Inflammatory macrophage treated with lipopolysaccharide for 1 hour (primary cell): ENCODE data around the gene TAB3.
"Not testable (repeated sequence)": the region's sequence is repeated elsewhere in the genome, so short reads cannot be mapped to it uniquely, and the experiment has no call there.

Experiments
- DNase-seq, 2 donors: peaks; one replicate each; pipeline ENCODE4 v3.0.0-alpha.2; 2020 to 2022

TAB3 gene

DNA sequence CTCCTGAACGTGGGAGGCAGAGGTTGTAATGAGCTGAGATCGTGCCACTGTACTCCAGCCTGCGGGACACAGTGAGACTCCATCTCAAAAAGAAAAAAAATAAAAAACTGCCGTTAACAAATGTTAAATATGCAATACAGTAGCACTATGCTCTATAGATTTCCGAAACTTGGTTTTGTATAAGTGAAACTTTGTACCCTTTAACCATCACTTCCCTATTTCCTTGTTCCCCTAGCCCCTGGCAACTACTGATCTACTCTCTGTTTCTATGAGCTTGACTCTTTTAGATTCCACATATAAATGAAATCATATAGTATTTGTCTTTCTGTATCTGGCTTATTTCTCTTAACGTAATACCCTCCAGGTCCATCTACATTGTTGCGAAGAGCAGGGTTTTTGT, 74.1 kb downstream of the TAB3 start:
- DNase-seq = no peak

DNA sequence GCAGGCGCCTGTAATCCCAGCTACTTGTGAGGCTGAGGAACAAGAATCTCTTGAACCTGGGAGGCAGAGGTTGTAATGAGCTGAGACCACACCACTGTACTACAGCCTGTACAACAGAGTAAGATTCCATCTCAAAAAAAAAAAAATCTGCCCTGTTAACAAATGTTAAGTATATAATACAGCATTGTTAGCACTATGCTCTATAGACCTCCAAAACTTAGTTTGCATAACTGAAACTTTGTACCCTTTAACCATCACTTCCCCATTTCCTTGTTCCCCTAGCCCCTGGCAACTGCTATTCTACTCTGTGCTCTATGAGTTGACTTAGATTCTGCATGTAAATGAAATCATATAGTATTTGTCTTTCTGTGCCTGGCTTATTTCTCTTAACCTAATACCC, 76.7 kb downstream of the TAB3 start:
- no peak for DNase-seq

DNA sequence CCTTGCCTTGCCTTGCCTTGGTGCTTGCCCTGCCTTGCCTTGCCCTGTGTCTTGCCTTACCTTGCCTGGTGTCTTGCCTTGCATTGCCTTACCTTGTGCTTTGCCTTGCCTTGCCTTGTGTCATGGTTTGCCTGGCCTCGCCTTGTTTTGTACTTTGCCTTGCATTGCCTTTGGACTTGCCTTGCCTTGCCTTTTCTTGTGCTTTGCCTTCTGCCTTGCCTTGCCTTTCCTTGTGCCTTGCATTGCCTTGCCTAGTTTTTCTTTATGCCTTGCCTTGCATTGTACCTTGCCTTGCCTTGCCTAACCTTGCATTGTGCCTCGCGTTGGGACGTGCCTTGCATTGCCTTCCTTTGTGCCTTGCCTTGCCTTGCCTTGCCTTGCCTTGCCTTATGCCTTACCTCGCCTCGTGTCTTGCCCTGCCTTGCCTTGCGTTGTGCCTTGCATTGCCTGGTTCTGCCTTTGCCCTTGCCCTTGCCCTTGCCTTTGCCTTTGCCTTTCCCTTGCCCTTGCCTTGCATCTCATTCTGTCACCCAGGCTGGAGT, 82.8 kb downstream of the TAB3 start:
- DNase-seq = no peak

DNA sequence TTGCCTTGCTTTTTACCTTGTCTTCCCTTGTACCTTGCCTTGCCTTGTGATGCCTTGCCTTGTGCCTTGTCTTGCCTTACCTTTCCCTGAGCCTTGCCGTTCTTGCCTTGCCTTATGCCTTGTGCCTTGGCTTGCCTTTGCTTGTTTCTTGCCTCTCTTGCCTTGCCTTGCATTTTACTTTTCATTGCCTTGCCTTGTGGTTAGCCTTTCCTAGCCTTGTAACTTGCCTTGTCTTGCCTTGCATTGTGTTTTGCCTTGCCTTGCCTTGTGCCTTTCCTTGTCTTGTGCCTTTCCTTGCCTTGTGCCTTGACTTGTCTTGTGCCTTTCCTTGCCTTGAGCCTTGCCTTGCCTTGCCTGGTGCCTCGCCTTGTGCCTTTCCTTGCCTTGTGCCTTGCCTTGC, 84.6 kb downstream of the TAB3 start:
- no peak for DNase-seq

DNA sequence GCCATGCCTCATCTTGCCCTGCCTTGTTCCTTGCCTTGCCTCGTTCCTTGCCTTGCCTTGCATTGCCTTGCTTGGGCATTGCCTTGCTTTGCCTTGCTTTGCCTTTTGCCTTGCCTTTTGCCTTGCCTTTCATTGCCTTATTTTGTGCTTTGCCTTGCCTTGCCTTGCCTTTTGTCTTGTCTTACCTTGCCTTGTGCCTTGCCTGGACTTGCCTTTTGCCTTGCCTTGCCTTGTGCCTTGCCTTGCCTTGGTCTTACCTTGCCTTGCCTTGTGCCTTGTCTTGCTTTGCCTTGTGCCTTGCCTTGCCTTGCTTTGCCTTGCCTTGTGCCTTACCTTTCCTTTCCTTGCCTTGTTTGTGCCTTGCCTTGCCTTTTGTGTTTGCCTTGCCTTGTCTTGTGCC, 88.2 kb downstream of the TAB3 start:
- no peak for DNase-seq

DNA sequence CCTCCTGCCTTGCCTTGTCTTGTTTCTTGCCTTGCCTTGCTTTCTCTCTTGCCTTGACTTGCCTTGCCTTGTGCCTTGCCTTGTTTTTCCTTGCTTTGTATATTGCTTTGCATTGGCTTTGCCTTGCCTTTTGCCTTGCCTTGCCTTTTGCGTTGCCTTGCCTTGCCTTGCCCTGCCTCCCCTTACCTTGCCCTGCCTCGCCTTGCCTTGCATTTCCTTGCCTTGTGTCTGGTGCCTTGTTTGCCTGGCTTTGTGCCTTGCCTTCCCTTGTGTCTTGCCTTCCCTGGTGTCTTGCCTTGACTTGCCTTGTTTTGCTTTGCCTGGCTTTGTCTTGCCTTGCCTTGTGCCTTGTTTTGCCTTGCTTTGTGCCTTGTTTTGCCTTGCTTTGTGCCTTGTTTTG, 89.7 kb downstream of the TAB3 start:
- DNase-seq = no peak

DNA sequence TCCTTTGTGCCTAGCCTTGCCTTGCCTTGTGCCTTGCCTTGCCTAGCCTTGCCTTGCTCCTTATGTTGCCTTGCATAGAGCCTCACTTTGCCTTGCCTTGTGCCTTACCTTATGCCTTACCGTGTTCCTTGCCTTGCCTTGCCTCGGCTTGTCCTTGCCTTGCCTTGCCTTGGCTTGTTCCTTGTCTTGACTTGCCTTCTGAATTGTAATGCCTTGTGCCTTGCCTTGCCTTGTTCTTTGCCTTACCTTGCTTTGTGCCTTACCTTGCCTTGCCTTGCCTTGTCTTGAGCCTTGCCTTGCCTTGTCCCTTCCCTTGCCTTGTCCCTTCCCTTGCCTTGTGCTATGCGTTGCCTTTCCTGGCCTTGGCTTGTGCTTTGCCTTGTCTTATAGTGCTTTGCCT, 90.2 kb downstream of the TAB3 start:
- DNase-seq = no peak

DNA sequence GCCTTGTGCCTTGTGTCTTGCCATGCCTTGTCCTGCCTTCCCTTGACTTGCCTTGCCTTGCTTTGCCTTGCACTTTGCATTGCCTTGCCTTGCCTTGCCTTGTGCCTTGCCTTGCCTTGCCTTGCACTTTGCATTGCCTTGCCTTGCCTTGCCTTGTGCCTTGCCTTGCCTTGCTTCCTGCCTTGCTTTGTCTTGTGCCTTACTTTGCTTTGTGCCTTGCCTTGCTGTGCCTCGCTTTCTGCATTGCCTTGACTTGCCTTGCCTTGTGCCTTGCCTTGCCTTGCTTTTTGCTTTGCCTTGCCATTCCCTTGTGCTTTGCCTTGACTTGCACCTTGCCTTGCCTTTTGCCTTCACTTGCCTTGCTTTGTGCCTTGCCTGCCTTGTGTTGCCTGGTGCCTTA, 91.8 kb downstream of the TAB3 start:
- not testable (repeated sequence) for DNase-seq

DNA sequence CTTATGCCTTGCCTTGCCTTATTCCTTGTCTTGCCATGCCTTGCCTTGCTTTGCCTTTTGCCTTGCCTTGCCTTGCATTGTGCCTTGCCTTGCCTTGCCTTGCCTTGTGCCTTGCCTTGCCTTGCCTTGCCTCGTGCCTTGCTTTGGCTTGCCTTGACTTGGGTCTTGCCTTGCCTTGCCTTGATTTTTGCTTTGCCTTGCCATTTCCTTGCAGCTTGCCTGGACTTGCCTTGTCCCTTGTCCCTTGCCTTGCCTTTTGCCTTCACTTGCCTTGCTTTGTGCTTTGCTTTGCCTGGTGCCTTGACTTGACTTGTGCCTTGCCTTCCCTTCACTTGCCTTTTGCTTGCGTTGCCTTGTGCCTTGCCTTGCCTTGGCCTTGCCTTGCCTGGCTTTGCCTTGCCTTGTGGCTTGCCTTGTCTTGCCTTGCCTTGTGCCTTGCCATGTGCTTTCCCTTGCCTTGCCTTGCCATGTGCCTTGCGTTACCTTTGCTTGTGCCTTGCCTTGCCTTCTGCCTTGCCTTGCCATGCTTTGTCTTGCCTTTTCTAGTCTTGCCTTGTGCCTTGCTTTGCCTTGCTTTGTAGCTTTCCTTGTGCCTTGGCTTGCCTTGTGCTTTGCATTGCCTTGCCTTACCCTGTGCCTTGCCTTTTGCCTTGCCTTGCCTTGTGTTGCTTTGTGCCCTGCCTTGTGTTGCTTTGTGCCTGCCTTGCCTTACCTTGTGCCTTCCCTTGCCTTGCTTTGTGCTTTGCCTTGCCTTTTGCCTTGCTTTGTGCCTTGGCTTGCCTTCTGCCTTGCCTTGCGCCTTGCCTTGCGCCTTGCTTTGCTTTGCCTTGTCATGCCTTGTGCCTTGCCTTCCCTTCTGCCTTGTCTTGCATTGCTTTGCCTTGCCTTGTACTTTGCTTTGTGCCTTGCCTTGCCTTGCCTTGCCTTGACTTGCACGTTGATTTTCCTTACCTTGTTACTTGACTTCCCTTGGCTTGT, 92.8 kb downstream of the TAB3 start:
- no peak for DNase-seq

DNA sequence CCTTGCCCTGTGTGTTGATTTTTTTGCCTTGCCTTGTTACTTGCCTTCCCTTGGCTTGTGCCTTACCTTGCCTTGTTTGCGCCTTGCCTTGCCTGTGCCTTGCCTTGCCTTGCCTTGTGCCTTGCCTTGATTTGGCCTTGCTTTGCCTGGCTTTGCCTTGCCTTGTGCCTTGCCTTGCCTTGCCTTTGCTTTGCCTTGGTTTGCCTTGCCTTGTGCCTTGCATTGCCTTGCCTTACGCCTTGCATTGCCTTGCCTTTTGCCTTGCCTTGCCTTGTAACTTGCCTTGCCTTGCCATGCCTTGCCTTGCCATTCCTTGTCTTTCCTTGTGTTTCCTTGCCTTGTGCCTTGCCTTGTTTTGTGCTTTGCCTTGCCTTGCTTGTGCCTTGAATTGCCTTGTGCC, 94.6 kb downstream of the TAB3 start:
- no peak for DNase-seq

DNA sequence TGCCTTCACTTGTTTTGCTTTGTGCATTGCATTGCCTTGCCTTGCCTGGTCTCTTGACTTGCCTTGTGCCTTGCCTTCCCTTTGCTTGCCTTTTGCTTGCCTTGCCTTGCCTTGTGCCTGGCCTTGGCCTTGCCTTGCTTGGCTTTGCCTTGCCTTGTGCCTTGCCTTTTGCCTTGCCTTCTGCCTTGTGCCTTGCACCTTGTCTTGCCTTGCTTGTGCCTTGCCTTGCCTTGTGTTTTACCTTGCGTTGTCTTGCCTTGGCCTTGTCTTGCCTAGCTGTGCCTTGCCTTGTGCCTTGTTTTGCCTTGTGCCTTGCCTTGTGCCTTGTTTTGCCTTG, 95.3 kb downstream of the TAB3 start:
- DNase-seq = no peak

DNA sequence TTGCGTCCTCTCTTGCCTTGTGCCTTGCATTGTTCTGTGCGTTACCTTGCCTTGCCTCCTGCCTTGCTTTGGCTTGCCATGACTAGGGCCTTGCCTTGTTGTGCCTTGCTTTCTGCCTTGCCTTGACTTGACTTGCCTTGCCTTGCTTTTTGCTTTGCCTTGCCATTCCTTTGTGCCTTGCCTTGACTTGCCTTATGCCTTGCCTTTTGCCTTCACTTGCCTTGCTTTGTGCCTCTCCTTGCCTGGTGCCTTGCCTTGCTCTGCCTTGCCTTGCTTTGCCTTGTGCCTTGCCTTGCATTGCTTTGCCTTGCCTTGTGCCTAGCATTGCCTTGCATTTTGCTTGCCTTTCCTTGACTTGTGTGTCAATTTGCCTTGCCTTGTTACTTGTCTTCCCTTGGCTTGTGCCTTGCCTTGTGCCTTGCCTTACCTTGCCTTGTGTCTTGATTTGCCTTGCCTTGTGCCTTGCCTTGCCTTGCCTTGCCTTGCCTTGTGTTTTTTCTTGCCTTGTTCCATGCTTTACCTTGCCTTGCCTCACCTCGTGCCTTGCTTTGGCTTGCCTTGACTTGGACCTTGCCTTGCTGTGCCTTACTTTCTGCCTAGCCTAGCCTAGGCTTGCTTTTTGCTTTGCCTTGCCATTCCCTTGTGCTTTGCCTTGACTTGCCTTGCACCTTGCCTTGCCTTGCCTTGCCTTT, 95.8 kb downstream of the TAB3 start:
- no peak for DNase-seq

DNA sequence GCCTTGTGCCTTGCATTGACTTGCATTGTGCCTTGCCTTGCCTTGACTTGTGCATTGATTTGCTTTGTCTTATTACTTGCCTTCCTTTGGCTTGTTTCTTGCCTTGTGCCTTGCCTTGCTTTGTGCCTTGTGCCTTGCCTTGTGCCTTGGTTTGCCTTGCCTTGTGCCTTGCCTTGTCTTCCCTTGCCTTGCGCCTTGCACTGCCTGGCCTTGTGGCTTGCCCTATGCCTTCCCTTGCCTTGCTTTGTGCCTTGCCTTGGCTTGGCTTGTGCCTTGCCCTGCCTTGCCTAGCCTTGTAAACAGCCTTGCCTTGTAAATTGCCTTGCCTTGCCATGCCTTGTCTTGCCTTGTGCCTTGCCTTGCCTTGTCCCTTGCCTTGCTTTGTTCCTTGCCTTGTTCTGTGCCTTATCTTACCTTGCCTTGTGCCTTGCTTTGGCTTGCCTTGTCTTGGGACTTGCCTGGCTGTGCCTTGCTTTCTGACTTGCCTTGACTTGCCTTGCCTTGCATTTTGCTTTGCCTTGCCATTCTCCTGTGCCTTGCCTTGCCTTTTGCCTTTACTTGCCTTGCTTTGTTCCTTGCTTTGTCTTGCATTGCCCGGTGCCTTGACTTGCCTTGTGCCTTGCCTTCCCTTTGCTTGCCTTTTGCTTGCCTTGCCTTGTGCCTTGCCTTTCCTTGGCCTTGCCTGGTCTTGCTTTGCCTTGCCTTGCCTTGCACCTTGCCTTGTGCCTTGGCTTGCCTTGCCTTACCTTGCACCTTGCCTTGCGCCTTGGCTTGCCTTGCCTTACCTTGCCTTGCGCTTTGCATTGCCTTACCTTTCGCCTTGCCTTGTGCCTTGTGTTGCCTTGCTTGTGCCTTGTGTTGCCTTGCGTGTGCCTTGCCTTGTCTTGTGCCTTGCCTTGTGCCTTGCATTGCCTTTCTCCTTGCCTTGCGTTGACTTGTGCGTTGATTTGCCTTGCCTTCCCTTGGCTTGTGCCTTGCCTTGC, 97.5 kb downstream of the TAB3 start:
- no peak for DNase-seq

DNA sequence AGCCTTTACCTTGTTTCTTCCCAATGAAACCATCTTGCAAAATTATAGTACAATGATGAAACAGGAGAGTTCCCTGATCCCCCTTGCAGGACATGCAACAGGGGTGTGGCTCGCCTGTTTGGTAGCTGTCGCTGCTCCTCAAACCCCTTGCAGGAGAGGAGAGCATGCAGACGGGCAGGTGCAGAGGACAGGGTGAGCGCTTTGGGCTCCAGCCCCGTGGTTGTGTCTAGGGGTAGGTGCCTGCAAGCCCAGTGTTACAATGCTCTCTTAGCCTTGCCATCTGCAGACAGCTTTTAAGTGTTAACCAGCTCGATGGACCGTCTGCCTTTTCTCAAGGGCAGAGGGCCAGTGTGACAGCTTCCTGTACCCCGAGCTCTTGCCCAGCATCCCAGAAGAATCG, 102.0 kb downstream of the TAB3 start:
- no peak for DNase-seq

DNA sequence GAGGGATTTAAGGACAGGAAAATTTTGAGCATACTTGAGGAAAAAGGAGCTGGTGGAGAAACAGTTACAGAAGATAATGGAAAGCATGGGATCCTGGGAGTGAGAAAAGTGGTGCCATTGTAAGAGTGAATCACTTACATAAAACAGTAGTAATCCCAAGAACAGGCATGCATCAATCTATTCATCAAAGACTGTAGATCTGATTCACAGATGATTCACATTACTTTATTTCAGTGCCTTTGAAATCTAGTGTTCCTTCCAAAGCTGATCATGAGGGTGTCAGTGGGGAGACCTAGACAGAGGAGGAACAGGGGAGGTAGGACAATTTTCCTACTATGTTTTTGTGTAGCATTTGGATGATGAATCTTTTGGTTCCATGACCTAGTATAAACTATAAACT, 102.7 kb downstream of the TAB3 start:
- DNase-seq = no peak

DNA sequence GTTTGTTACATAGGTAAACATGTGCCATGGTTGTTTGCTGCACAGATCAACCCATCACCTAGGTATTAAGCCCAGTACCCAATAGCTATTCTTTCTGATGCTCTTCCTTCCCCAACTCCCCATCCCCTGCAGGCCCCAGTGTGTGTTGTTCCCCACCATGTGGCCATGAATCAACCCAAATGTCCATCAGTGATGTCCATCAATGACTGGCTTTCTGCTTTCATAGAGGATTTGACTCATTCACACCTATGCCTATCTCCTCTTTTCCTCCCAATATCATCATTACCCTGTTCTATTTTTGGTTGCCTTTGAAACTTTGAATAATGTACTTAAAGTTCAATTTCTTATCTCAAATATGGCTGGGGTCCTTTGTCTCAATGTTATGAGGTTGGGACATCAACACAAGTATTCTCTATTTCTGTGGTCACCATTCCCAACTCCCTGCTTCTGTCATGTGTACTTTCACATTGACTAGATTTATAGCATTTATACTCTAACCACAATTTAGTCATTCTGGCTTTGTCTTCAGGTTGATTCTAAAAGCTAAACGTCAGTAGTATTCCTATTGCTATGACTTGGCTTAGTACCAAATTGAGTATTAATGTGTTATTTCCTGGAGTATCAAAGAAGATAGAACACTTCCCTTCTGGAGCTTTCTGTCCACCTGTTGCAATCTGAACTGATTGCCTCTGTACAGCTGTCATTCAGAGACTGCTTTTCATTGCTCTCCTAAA, 107.2 kb downstream of the TAB3 start:
- DNase-seq = no peak

DNA sequence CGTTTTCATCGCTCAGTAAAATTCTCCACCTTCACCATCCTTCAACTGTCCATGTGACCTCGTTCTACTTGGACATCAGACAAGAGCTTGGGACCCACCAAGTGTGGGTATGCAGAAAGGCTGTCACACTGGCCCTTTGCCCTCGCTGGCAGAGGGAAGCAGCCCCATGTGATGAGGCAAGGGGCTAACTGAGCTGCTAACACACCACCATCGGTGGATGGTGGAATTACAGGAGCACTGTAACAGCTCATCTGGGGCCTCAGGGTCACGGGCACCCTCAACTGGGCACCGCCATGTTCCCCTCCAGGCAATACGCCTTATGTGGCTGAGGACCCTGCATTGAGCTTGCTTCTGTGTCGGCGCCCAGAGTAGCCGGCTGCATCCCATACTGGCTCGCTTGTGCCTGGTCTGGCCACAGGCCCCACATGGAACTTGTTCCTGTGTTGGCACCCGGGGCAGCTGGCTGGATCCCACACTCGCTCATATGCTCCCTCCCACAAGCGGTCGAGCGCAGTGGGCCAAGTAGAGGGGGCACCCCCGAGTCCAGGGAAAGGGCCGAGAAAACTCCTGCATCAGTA, 109.5 kb downstream of the TAB3 start:
- DNase-seq = no peak

DNA sequence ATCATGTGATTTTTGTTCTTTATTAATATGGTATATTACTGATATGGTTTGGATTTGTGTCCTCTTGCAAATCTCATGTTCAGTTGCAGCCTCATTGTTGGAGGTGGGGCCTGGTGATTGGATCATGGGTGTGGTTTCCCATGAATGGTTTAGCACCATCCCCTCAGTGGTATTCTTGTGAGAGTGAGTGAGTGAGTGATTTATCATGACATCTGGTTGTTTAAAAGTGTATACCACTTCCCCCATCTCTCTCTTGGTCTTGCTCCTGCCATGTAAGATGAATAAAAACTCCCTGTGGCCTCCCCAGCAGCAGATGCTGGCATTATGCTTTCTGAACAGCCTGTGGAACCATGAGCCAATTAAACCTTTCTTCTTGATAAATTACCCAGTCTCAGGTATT, 111.5 kb downstream of the TAB3 start:
- no peak for DNase-seq
